ENCODE measurements around the gene TACC2. TPM values are rescaled to one million over a fixed set of nuclear protein-coding genes. Genes with fewer than 3 reads are reported as not detected.

TACC2 gene
- total and polyA plus RNA-seq, 4 donors: 43.3 to 309 (median 127) TPM

- Histone ChIP-seq H3K9ac (ENCODE audit: insufficient read depth in 1 of 2, low read length in 2 of 2) (no peak overlapping the region), H3K36me3 (ENCODE audit: control insufficient read depth in 4 of 4, insufficient read depth in 4 of 4, low read length in 4 of 4) (peaks cover 0 to 12% (median 0%) of the 10 kb centered on the region in 4 donors), H3K4me1 (ENCODE audit: control insufficient read depth in 5 of 5, insufficient read depth in 5 of 5, low read length in 5 of 5) (peaks cover 9 to 31% (median 16%) of the 10 kb centered on the region in 5 donors), H3K27ac (ENCODE audit: low read depth in 1 of 2, low read length in 1 of 2) (peak overlapping the region; percentile 57 to 61), H3K4me3 (no peak overlapping the region), H3K27me3 (ENCODE audit: control insufficient read depth in 3 of 3, insufficient read depth in 3 of 3, low read length in 2 of 3) (no peaks in the 10 kb centered on the region), H3K9me3 (ENCODE audit: control insufficient read depth in 4 of 4, insufficient read depth in 3 of 4, low read length in 3 of 4) (no peaks in the 10 kb centered on the region)
- ATAC-seq (ENCODE audit: insufficient read depth, low FRiP score) (no peak), DNase-seq (peak; percentile 84 to 86 (median 84))
- WGBS, 2 donors: 72 to 82% methylated on average over 41 of the region's 41 CpGs
- no peak for TF ChIP-seq CTCF (IDR thresholded peaks at IDR 0.05; ENCODE audit: control extremely low read depth, extremely low read depth)
Observed at GRCh38 chr10:122149561-122150505, 160.9 kb downstream of the TACC2 start.

GRCh38 chr10:122151121-122151694 is 162.2 kb downstream of the TACC2 start:
- no peak for DNase-seq
- Histone ChIP-seq H3K27ac (ENCODE audit: low read depth in 1 of 2, low read length in 1 of 2) (peak overlapping the region in 1 of 2 donors; percentile 56), H3K4me3 (no peak overlapping the region), H3K9ac (ENCODE audit: insufficient read depth in 1 of 2, low read length in 2 of 2) (no peak overlapping the region), H3K27me3 (ENCODE audit: control insufficient read depth in 3 of 3, insufficient read depth in 3 of 3, low read length in 2 of 3) (no peaks in the 10 kb centered on the region), H3K36me3 (ENCODE audit: control insufficient read depth in 4 of 4, insufficient read depth in 4 of 4, low read length in 4 of 4) (peaks cover 0 to 14% (median 0%) of the 10 kb centered on the region in 4 donors), H3K9me3 (ENCODE audit: control insufficient read depth in 4 of 4, insufficient read depth in 3 of 4, low read length in 3 of 4) (no peaks in the 10 kb centered on the region), H3K4me1 (ENCODE audit: control insufficient read depth in 5 of 5, insufficient read depth in 5 of 5, low read length in 5 of 5) (peaks cover 9 to 38% (median 16%) of the 10 kb centered on the region in 5 donors)
- no peak for ATAC-seq (ENCODE audit: insufficient read depth, low FRiP score)
- 93 to 94% methylated on average over 5 of the region's 5 CpGs for WGBS, 2 donors
- no peak for TF ChIP-seq CTCF (IDR thresholded peaks at IDR 0.05; ENCODE audit: control extremely low read depth, extremely low read depth)

GRCh38 chr10:122152544-122152943 is 163.6 kb downstream of the TACC2 start:
- Histone ChIP-seq H3K4me3 (no peak overlapping the region), H3K27ac (ENCODE audit: low read depth in 1 of 2, low read length in 1 of 2) (peak overlapping the region in 1 of 2 donors; percentile 56), H3K9me3 (ENCODE audit: control insufficient read depth in 4 of 4, insufficient read depth in 3 of 4, low read length in 3 of 4) (no peaks in the 10 kb centered on the region), H3K9ac (ENCODE audit: insufficient read depth in 1 of 2, low read length in 2 of 2) (no peak overlapping the region), H3K36me3 (ENCODE audit: control insufficient read depth in 4 of 4, insufficient read depth in 4 of 4, low read length in 4 of 4) (peaks cover 0 to 14% (median 0%) of the 10 kb centered on the region in 4 donors), H3K27me3 (ENCODE audit: control insufficient read depth in 3 of 3, insufficient read depth in 3 of 3, low read length in 2 of 3) (no peaks in the 10 kb centered on the region), H3K4me1 (ENCODE audit: control insufficient read depth in 5 of 5, insufficient read depth in 5 of 5, low read length in 5 of 5) (peaks cover 9 to 38% (median 16%) of the 10 kb centered on the region in 5 donors)
- TF ChIP-seq CTCF (IDR thresholded peaks at IDR 0.05; ENCODE audit: control extremely low read depth, extremely low read depth): no peak
- DNase-seq: no peak
- ATAC-seq (ENCODE audit: insufficient read depth, low FRiP score): no peak
- WGBS, 2 donors: 78 to 84% methylated on average over 9 of the region's 9 CpGs

Measured in lung (tissue), 12 donors.